Activated T-helper 9 cell treated with anti-CD3 and anti-CD28 coated beads, Interleukin-2, amount 50 U/mL, for 16 hours (primary cell): ENCODE measurements around the gene ANKS1B.
"Not testable (repeated sequence)": the region's sequence is repeated elsewhere in the genome, so short reads cannot be mapped to it uniquely, and the experiment has no call there.

Source experiments
- DNase-seq: peaks from one replicate; pipeline ENCODE4 v3.0.0-alpha.2; 2020; ENCODE audit warnings: low read depth

The ANKS1B gene

GRCh38 chr12:99374023-99374422 lies 610.7 kb downstream of the ANKS1B start:
- DNase-seq, result no peak

GRCh38 chr12:99372257-99372920 lies 612.3 kb downstream of the ANKS1B start:
- DNase-seq, result no peak

- DNase-seq, result no peak
Measured at GRCh38 chr12:99370421-99371138, 614.2 kb downstream of the ANKS1B start.

- DNase-seq, result no peak
Measured at GRCh38 chr12:99367181-99367580, 617.6 kb downstream of the ANKS1B start.

GRCh38 chr12:99352269-99352668 lies 632.5 kb downstream of the ANKS1B start:
- no peak for DNase-seq

GRCh38 chr12:99343960-99344359 lies 640.8 kb downstream of the ANKS1B start:
- no peak for DNase-seq

- DNase-seq, result no peak
Measured at GRCh38 chr12:99339663-99340062, 645.1 kb downstream of the ANKS1B start.

GRCh38 chr12:99334285-99335056 lies 650.3 kb downstream of the ANKS1B start:
- no peak for DNase-seq

- DNase-seq, result no peak
Measured at GRCh38 chr12:99332936-99333591, 651.7 kb downstream of the ANKS1B start.

GRCh38 chr12:99330216-99330615 lies 654.5 kb downstream of the ANKS1B start:
- DNase-seq, result no peak

GRCh38 chr12:99321210-99321609 lies 663.5 kb downstream of the ANKS1B start:
- not testable (repeated sequence) for DNase-seq

- no peak for DNase-seq
Measured at GRCh38 chr12:99311373-99311772, 673.4 kb downstream of the ANKS1B start.

- no peak for DNase-seq
Measured at GRCh38 chr12:99309812-99310211, 674.9 kb downstream of the ANKS1B start.

GRCh38 chr12:99302874-99303273 lies 681.9 kb downstream of the ANKS1B start:
- no peak for DNase-seq

- DNase-seq, result no peak
Measured at GRCh38 chr12:99287136-99287535, 697.6 kb downstream of the ANKS1B start.

- DNase-seq, result no peak
Measured at GRCh38 chr12:99284161-99284560, 700.6 kb downstream of the ANKS1B start.

- DNase-seq, result no peak
Measured at GRCh38 chr12:99282624-99283023, 702.1 kb downstream of the ANKS1B start.

- no peak for DNase-seq
Measured at GRCh38 chr12:99282086-99282485, 702.6 kb downstream of the ANKS1B start.

GRCh38 chr12:99281277-99281676 lies 703.5 kb downstream of the ANKS1B start:
- DNase-seq, result no peak

- no peak for DNase-seq
Measured at GRCh38 chr12:99278899-99279298, 705.8 kb downstream of the ANKS1B start.

- no peak for DNase-seq
Measured at GRCh38 chr12:99277591-99278379, 707.0 kb downstream of the ANKS1B start.

GRCh38 chr12:99271071-99271470 lies 713.7 kb downstream of the ANKS1B start:
- DNase-seq, result no peak
